DND-41 (cell line): ENCODE measurements around the gene PCDH1.

ENCODE experiments used
- EZH2 ChIP-seq: IDR thresholded peaks from 3 replicates; pipeline ENCODE4 v1.6.1; 2012; ENCODE audit warnings: borderline replicate concordance, low read depth, mild to moderate bottlenecking, moderate library complexity, low read length, inconsistent platforms; ENCODE audit not compliant: severe bottlenecking
- TF ChIP-seq, protein P1 (sequence below): IDR thresholded peaks from 2 replicates; pipeline ENCODE4 v1.5.1; 2012; ENCODE audit warnings: borderline replicate concordance, low read length, moderate library complexity, mild to moderate bottlenecking; ENCODE audit not compliant: poor library complexity, severe bottlenecking; ENCODE audit errors: extremely low read depth

DNA sequence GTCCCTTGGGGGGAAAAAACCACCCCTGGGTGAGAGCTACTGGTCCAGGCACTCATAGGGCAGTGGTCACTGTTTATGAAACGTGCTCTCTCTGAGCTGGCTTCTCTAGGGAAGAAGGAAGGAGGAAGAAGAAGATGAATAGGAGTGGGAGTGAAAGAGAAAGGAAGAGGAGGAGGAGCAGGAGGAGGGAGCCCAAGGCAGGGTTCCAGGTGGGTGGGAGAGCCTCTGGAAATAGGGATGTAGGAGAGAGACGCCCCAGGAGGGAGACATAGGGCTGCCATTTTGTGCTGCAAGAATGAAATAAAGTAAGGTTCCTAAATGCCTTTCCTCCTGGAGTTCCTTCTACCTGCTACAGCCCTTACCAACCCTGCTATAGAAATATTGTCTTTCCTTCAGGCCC is 65.7 kb downstream of the PCDH1 start:
- TF ChIP-seq, protein P1, sequence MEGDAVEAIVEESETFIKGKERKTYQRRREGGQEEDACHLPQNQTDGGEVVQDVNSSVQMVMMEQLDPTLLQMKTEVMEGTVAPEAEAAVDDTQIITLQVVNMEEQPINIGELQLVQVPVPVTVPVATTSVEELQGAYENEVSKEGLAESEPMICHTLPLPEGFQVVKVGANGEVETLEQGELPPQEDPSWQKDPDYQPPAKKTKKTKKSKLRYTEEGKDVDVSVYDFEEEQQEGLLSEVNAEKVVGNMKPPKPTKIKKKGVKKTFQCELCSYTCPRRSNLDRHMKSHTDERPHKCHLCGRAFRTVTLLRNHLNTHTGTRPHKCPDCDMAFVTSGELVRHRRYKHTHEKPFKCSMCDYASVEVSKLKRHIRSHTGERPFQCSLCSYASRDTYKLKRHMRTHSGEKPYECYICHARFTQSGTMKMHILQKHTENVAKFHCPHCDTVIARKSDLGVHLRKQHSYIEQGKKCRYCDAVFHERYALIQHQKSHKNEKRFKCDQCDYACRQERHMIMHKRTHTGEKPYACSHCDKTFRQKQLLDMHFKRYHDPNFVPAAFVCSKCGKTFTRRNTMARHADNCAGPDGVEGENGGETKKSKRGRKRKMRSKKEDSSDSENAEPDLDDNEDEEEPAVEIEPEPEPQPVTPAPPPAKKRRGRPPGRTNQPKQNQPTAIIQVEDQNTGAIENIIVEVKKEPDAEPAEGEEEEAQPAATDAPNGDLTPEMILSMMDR, result no peak
- TF ChIP-seq EZH2, result no peak
